Activated CD8-positive, alpha-beta memory T cell treated with anti-CD3 and anti-CD28 coated beads for 1 hour (primary cell): ENCODE measurements around the gene ELMOD1.

Source experiments
- DNase-seq, 2 donors: peaks; one replicate each; pipeline ENCODE4 v3.0.0-alpha.2; 2020; ENCODE audit warnings: low read depth in 1 of 2; ENCODE audit errors: extremely low read depth in 1 of 2

Gene ELMOD1

GRCh38 chr11:107631931-107632330 is 41.0 kb downstream of the ELMOD1 start:
- no peak for DNase-seq

GRCh38 chr11:107646783-107647182 is 55.8 kb downstream of the ELMOD1 start:
- no peak for DNase-seq

GRCh38 chr11:107648242-107648641 is 57.3 kb downstream of the ELMOD1 start:
- no peak for DNase-seq

- DNase-seq, result no peak
Observed at GRCh38 chr11:107651672-107652071, 60.7 kb downstream of the ELMOD1 start.

GRCh38 chr11:107653076-107653475 is 62.1 kb downstream of the ELMOD1 start:
- no peak for DNase-seq

- no peak for DNase-seq
Observed at GRCh38 chr11:107655602-107656001, 64.7 kb downstream of the ELMOD1 start.

GRCh38 chr11:107659310-107659709 is 68.4 kb downstream of the ELMOD1 start:
- no peak for DNase-seq

GRCh38 chr11:107660066-107660465 is 69.1 kb downstream of the ELMOD1 start:
- no peak for DNase-seq

GRCh38 chr11:107661656-107662055 is 70.7 kb downstream of the ELMOD1 start:
- DNase-seq, result no peak

- DNase-seq, result no peak
Observed at GRCh38 chr11:107665018-107665417, 74.1 kb downstream of the ELMOD1 start.

- DNase-seq, result no peak
Observed at GRCh38 chr11:107666911-107667613, 76.1 kb downstream of the ELMOD1 start.

- no peak for DNase-seq
Observed at GRCh38 chr11:107669191-107669740, 78.3 kb downstream of the ELMOD1 start.

- DNase-seq, result no peak
Observed at GRCh38 chr11:107669893-107670601, 79.1 kb downstream of the ELMOD1 start.

- no peak for DNase-seq
Observed at GRCh38 chr11:107675902-107676301, 85.0 kb downstream of the ELMOD1 start.

GRCh38 chr11:107676336-107677057 is 85.5 kb downstream of the ELMOD1 start:
- no peak for DNase-seq

- no peak for DNase-seq
Observed at GRCh38 chr11:107677924-107678631, 87.1 kb downstream of the ELMOD1 start.

GRCh38 chr11:107678632-107678971 is 87.7 kb downstream of the ELMOD1 start:
- DNase-seq, result no peak

- DNase-seq, result no peak
Observed at GRCh38 chr11:107679255-107680024, 88.5 kb downstream of the ELMOD1 start.

- DNase-seq, result no peak
Observed at GRCh38 chr11:107682171-107682570, 91.2 kb downstream of the ELMOD1 start.

- DNase-seq, result no peak
Observed at GRCh38 chr11:107682572-107682971, 91.6 kb downstream of the ELMOD1 start.
